Activated CD8-positive, alpha-beta memory T cell treated with anti-CD3 and anti-CD28 coated beads, Interleukin-2, amount 10 ng/mL, durations not matched to agents 7 days and 5 days (primary cell): ENCODE data around the gene ABCF2. TPM values are rescaled to one million over a fixed set of nuclear protein-coding genes. Genes with fewer than 3 reads are reported as not detected.

ENCODE experiments used
- ATAC-seq: fragments of 150-1000 bp; cut with Tn5 transposase; one replicate; pipeline ENCODE4 v1.10.0; 2021; ENCODE audit warnings: moderate library complexity
- CTCF ChIA-PET: fragments of 350-600 bp; sonication (Branson Sonifier 250); formaldehyde crosslinking; loops from one replicate; lab custom pipeline; 2021; ENCODE audit warnings: antibody characterized with exemption; lab: Charles Lee
- DNase-seq: peaks from one replicate; pipeline ENCODE4 v3.0.0-alpha.2; 2020
- H3K27ac Mint-ChIP-seq: one replicate; pipeline ENCODE4 v1.8.0; 2021; ENCODE audit warnings: mild to moderate bottlenecking, mixed read lengths
- H3K27me3 Mint-ChIP-seq: one replicate; pipeline ENCODE4 v1.8.0; 2021; ENCODE audit warnings: mixed read lengths
- H3K36me3 Mint-ChIP-seq: one replicate; pipeline ENCODE4 v1.8.0; 2021; ENCODE audit warnings: mild to moderate bottlenecking, mixed read lengths
- H3K4me1 Mint-ChIP-seq: one replicate; pipeline ENCODE4 v1.8.0; 2021; ENCODE audit warnings: mixed read lengths
- H3K4me3 Mint-ChIP-seq: one replicate; pipeline ENCODE4 v1.8.0; 2021; ENCODE audit warnings: mild to moderate bottlenecking, moderate library complexity, mixed read lengths
- H3K9me3 Mint-ChIP-seq: one replicate; pipeline ENCODE4 v1.8.0; 2022; ENCODE audit warnings: low read depth, mixed read lengths
- total RNA-seq, 2 experiments: library from RNA; stranded (reverse); gene quantifications; one replicate each; pipeline ENCODE4 v1.2.3, GENCODE V29; 2021

ABCF2 gene
- total RNA-seq, 2 experiments from 2014 or later: 37.8 to 47.3 TPM

DNA sequence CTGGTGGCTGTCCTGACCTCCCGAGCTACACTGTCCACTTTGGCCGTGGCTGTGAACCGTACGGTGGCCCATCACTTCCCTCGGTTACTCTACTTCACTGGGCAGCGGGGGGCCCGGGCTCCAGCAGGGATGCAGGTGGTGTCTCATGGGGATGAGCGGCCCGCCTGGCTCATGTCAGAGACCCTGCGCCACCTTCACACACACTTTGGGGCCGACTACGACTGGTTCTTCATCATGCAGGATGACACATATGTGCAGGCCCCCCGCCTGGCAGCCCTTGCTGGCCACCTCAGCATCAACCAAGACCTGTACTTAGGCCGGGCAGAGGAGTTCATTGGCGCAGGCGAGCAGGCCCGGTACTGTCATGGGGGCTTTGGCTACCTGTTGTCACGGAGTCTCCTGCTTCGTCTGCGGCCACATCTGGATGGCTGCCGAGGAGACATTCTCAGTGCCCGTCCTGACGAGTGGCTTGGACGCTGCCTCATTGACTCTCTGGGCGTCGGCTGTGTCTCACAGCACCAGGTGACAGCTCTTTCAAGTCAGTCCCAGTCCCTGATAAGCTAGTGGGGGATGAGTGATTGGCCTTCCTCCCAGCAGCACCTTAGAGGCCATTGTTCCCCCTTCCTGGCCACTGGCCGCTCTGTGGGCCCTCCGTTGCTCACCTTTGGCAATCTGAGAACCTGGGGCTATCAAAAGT, 8.2 kb upstream of the ABCF2 start:
- ATAC-seq (no peak), DNase-seq (no peak)
- CTCF ChIA-PET: interaction anchor here (4.7 kb wide), 1 partner anchor 9 kb away, joined by 47 read pairs; no protein-coding TSS in a partner anchor
- Mint-ChIP-seq H3K36me3 (peaks cover 14% of the 10 kb centered on the region), H3K27ac (no peak overlapping the region), H3K4me3 (no peak overlapping the region), H3K27me3 (no peaks in the 10 kb centered on the region), H3K9me3 (no peaks in the 10 kb centered on the region), H3K4me1 (peaks cover 25% of the 10 kb centered on the region)

DNA sequence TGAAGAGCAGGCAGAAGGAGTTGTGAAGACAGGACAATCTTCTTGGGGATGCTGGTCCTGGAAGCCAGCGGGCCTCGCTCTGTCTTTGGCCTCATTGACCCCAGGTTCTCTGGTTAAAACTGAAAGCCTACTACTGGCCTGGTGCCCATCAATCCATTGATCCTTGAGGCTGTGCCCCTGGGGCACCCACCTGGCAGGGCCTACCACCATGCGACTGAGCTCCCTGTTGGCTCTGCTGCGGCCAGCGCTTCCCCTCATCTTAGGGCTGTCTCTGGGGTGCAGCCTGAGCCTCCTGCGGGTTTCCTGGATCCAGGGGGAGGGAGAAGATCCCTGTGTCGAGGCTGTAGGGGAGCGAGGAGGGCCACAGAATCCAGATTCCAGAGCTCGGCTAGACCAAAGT, 6.8 kb upstream of the ABCF2 start:
- H3K4me1 Mint-ChIP-seq: peaks cover 25% of the 10 kb centered on the region
- H3K27ac Mint-ChIP-seq: peak overlapping the region; percentile 100
- no peaks in the 10 kb centered on the region for H3K9me3 Mint-ChIP-seq
- H3K36me3 Mint-ChIP-seq: peaks cover 12% of the 10 kb centered on the region
- H3K4me3 Mint-ChIP-seq: peak overlapping the region; percentile 100
- ATAC-seq (no peak), DNase-seq (no peak)
- H3K27me3 Mint-ChIP-seq: no peaks in the 10 kb centered on the region
- CTCF ChIA-PET: interaction anchor here (1.4 to 4.7 kb wide), 2 partner anchors 10 to 14 kb away, joined by 3 to 47 read pairs; no protein-coding TSS in a partner anchor

DNA sequence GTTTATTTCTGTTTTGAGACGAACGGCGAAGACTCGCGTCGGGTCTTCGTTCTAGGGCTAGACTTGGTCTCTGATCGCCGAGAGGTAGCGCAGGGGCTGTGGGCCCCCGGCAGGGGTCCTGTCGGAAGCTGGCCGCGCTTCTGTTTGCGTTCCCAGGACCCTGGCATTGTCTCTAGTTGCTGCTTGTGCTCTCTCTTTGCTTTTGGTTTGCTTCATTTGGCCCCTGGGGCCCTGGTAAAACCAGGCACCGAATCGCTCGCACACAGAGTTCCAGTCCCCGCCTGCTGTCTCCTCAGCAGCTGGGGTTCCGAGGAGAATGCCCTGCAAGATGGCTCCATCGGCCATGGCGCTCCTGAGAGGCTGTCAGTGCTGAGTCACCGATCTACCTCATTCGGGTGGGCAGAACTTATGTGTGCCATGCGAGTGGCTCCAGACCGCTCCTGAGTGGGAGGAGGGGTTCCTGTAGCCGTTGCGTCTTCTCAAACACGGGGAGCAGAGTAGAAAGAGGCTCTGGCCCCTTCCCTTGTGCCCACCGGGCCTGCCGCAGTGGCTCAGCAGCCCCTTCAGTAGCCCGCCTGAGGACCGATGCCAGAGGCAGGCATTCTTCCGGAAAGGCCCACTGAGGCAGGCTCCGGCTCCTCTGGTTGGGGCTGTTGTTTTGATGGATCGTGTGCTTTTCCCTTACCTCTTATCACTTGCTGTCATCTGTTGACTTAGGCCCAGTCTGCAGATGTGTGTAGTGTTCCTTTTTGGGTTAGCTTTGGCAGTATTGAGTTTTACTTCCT, 6.1 kb upstream of the ABCF2 start:
- ATAC-seq (peak; percentile 77), DNase-seq (peak; percentile 87)
- H3K4me3 Mint-ChIP-seq: peak overlapping the region; percentile 100
- H3K4me1 Mint-ChIP-seq: peaks cover 30% of the 10 kb centered on the region
- H3K9me3 Mint-ChIP-seq: no peaks in the 10 kb centered on the region
- CTCF ChIA-PET: interaction anchor here (0.8 to 4.7 kb wide), 7 partner anchors 11 to 270 kb away, joined by 3 to 47 read pairs (median 3); no protein-coding TSS in a partner anchor
- H3K27me3 Mint-ChIP-seq: no peaks in the 10 kb centered on the region
- H3K36me3 Mint-ChIP-seq: peaks cover 12% of the 10 kb centered on the region
- H3K27ac Mint-ChIP-seq: peak overlapping the region; percentile 100

DNA sequence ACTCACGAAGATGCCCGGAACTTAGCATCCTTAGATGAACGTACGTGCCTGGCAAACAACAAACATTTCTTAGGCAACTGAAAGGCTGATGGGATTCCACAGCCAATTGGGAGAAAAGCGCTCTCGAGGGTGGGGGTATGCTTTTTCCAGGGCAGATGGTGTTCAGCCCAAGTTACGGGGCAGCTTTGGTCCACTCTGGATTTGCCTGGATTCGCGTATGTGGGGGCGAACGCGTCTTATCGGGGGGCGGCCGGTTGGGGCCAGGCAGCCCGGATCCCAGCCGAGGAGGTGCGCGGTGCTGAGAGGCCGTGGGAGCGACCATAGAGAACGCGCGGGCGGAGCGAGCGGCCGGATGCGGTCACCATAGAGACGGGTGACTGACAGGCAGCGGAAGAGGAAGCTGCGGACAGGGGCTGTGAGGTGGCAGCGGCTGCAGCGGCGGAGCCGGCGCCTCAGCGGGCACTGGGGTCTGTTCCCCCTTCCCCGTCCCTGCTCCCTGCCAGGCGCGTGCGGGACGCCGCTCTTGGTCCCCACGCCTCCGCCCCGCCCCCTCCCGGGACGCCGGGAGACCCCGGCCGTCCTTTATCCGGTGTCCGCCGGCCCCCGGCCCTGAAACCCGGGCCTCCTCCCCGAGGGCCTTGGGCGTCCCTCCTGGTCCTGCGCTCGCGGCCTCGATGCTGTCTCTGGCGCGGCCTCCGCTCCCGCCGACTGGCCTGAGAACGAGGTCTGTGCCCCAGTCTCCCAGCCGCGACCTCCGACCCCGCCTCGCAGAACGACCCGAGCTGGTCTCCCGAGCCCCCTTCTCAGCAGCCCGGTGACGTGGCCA, 5.3 kb upstream of the ABCF2 start, which contains the start of gene CHPF2:
Gene CHPF2, plus strand, starts transcription at position 393 of the 826 bp plus-strand sequence. CDS start 1,529 bp downstream, outside the sequence.
- H3K27ac Mint-ChIP-seq: peak within 1 kb of the TSS; percentile 100
- DNase-seq (peak; percentile 96), ATAC-seq (peak; percentile 89)
- H3K9me3 Mint-ChIP-seq: no peaks in the 10 kb centered on the region
- CTCF ChIA-PET: interaction anchor here (0.8 to 4.7 kb wide), 8 partner anchors 12 to 270 kb away, joined by 3 to 47 read pairs (median 3); partner anchors contain the start of gene ABCB8
- H3K4me1 Mint-ChIP-seq: peaks cover 33% of the 10 kb centered on the region
- no peaks in the 10 kb centered on the region for H3K27me3 Mint-ChIP-seq
- peak within 1 kb of the TSS; percentile 100 for H3K4me3 Mint-ChIP-seq
- H3K36me3 Mint-ChIP-seq: peaks cover 12% of the 10 kb centered on the region

DNA sequence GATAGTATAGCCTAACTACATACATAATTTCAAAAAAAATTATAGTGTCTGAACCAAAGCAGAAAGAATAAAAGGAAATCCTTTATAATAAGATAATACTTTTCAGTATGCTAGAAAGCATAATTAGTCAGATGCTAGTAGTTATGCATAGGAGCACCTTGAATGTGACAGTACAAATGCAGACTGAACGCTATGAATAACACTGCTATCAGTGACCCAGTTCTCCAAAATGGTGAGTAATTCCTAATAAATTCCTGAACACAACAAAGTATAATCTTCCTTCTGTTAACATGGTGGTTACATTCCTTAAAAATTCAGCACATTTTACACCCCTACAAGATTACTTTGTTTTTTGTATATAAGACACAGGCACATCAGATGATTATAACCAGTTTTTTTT, 4.1 kb upstream of the ABCF2 start:
- H3K27me3 Mint-ChIP-seq: no peaks in the 10 kb centered on the region
- H3K27ac Mint-ChIP-seq: no peak overlapping the region
- no peaks in the 10 kb centered on the region for H3K9me3 Mint-ChIP-seq
- peaks cover 40% of the 10 kb centered on the region for H3K4me1 Mint-ChIP-seq
- CTCF ChIA-PET: interaction anchor here (4.7 kb wide), 1 partner anchor 13 kb away, joined by 47 read pairs; no protein-coding TSS in a partner anchor
- peaks cover 7% of the 10 kb centered on the region for H3K36me3 Mint-ChIP-seq
- no peak for ATAC-seq
- peak overlapping the region; percentile 100 for H3K4me3 Mint-ChIP-seq
- no peak for DNase-seq

DNA sequence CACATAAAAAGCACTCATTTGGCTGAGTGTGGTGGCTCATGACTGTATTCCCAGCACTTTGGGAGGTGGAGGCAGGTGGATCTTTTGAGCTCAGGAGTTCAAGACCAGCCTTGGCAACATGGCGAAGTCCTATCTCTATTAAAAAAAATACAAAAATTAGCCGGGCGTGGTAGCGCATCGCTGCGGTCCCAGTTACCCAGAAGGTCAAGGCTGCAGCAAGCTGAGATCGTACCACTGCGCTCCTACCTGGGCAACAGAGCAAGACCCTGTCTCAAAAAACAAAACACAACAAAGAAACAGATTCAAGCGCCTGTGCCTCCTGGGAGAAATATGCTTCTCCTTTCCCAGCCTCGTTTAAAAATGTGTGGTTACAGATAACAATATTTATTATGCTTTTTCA, 2.2 kb upstream of the ABCF2 start:
- no peaks in the 10 kb centered on the region for H3K9me3 Mint-ChIP-seq
- CTCF ChIA-PET: interaction anchor here (2.9 kb wide), 1 partner anchor 17 kb away, joined by 8 read pairs; no protein-coding TSS in a partner anchor
- no peak overlapping the region for H3K27ac Mint-ChIP-seq
- DNase-seq (no peak), ATAC-seq (no peak)
- H3K4me1 Mint-ChIP-seq: peaks cover 48% of the 10 kb centered on the region
- H3K4me3 Mint-ChIP-seq: no peak overlapping the region
- peaks cover 14% of the 10 kb centered on the region for H3K36me3 Mint-ChIP-seq
- no peaks in the 10 kb centered on the region for H3K27me3 Mint-ChIP-seq

DNA sequence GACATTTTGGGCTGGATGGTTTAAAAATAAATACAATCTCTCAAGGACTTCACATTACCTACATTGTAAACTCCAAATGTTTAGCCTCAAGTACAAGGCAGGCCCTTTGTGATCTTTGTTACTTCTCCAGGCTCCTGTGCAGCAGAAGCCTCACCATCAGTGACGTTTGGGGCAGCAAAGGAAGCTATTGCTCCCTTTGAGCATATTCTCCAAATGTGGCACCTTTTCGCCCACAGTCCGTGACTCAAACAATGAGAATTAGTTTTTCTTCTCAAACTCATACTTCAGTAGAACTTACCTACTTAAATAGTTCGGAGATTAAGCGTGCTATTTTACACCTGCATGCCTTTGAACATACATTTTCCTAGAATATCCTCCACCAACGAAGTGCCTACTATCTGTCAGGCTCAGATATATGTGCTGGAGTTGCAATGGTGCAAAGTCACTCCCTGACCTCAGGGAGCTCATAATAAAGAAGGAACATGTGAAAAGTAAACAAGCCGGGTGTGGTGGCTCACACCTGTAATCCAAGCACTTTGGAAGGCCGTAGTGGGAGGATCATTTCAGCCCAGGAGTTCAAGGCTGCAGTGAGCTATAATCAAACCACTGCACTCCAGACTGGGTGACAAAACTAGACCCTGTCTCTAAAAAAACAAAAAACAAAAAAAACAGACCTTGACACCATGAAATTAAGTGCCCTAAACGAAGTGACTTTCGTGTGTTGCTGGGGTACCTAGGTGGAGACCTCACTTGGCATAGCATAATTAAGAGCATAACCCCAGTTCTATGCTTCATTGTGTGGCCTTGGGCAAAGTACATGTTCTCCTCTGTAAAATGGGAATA, 1.2 kb upstream of the ABCF2 start:
- Mint-ChIP-seq H3K36me3 (peaks cover 17% of the 10 kb centered on the region), H3K9me3 (no peaks in the 10 kb centered on the region), H3K27ac (peak overlapping the region; percentile 92), H3K4me3 (peak overlapping the region; percentile 98), H3K27me3 (no peaks in the 10 kb centered on the region), H3K4me1 (peaks cover 39% of the 10 kb centered on the region)
- ATAC-seq: no peak
- CTCF ChIA-PET: interaction anchor here (0.7 to 6.2 kb wide), 7 partner anchors 16 to 200 kb away, joined by 3 to 47 read pairs (median 4); partner anchors contain the start of genes ABCB8 and GBX1
- DNase-seq: no peak

DNA sequence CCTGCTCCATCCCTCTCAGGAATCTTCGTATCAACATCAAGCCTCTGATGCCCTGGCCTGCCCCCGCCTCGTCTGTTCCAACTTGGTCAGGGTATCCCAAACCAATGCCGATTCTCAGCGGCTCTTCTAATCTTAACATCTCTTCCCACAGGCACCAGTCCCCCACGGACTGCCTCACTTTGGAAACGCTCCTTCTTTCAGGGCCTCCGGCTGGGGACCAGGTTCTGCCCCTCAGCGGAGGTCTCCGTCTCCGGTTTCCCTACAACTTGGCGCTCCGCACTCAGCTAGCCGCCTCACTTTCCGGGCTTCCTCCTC, 488 bp downstream of the ABCF2 start:
- no peak for DNase-seq
- Mint-ChIP-seq H3K9me3 (no peaks in the 10 kb centered on the region), H3K36me3 (peaks cover 21% of the 10 kb centered on the region), H3K4me3 (peak overlapping the region; percentile 98), H3K27me3 (no peaks in the 10 kb centered on the region), H3K27ac (peak overlapping the region; percentile 92), H3K4me1 (peaks cover 32% of the 10 kb centered on the region)
- ATAC-seq: no peak
- CTCF ChIA-PET: interaction anchor here (1.0 to 6.2 kb wide), 9 partner anchors 17 to 102 kb away, joined by 3 to 47 read pairs (median 4); partner anchors contain the start of gene GBX1

DNA sequence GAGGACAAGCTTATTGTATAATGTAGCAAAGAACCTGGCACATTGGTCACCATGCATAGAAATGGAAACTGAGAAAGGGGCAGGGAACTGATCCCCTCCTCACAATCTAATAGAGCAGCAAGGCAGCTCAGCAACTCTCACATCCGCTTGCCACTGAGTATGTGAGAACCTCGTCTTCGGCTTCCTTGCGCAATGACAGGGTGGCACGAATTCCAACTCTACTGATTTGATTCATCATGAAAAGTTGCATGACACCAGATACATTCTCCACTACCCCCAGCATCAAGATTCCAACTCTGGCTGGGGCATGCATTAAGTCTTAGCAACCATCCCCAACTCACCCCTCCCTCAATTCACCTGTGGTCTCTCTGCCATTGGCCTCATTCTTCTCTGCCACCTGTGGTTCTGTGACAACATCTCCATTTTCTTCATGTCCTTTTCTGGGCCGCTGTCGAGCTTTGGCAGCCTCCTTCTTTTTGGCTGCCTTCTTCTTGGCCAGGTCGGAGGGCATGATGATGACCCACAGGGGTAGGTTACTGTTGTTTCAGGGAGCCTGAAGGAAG, 976 bp downstream of the ABCF2 start:
- Mint-ChIP-seq H3K27me3 (no peaks in the 10 kb centered on the region), H3K9me3 (no peaks in the 10 kb centered on the region), H3K36me3 (peaks cover 22% of the 10 kb centered on the region), H3K27ac (peak overlapping the region; percentile 92), H3K4me1 (peaks cover 28% of the 10 kb centered on the region), H3K4me3 (peak overlapping the region; percentile 98)
- ATAC-seq: no peak
- CTCF ChIA-PET: interaction anchor here (1.2 to 6.2 kb wide), 5 partner anchors 18 to 102 kb away, joined by 3 to 47 read pairs (median 4); partner anchors contain the start of gene GBX1
- no peak for DNase-seq

DNA sequence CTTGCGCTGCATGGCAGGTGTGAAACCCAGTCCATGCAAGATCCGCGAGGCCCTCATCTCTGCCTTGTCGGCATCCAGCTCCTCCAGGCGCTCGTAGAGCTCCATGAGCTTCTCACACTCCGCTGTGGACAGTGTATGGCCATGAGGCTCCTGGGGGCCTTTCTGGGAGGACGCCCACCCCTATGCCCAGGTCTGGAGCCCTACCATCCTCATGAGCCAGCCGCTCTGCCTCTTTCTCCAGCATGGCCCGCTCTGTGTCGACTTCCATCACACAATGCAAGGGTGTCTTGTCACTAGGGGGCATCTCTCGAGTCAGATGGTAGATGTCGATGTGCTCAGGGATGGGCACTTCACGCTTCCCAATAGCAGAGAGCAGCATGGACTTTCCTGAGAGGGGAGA, 3.3 kb downstream of the ABCF2 start:
- no peaks in the 10 kb centered on the region for H3K9me3 Mint-ChIP-seq
- H3K36me3 Mint-ChIP-seq: peaks cover 31% of the 10 kb centered on the region
- no peaks in the 10 kb centered on the region for H3K27me3 Mint-ChIP-seq
- H3K4me1 Mint-ChIP-seq: peaks cover 28% of the 10 kb centered on the region
- no peak for DNase-seq
- no peak overlapping the region for H3K27ac Mint-ChIP-seq
- CTCF ChIA-PET: interaction anchor here (0.6 to 6.2 kb wide), 3 partner anchors 13 to 209 kb away, joined by 3 to 47 read pairs (median 3); no protein-coding TSS in a partner anchor
- no peak for ATAC-seq
- no peak overlapping the region for H3K4me3 Mint-ChIP-seq

DNA sequence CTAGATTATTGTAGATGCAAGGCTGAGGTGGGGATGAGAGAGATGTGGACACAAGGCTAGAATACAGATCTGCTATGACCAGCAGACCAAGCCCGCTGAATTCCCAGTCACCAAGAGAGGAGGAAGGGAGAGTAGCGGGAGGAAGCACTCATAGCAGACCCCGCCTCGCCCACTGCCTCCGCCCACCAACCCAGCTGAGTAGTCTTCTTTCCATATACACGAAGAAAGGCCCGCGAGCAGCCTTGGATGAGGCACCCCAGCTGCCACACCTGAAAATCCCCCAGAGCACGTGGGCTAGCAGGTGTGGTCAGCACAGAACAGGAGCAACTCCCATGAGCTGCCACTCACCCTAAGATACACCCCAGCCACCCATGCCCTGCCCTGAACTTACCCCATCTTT, 8.8 kb downstream of the ABCF2 start:
- no peaks in the 10 kb centered on the region for H3K4me1 Mint-ChIP-seq

More for the DNA sequence above, 8.8 kb downstream of the ABCF2 start:
- Mint-ChIP-seq H3K27me3 (no peaks in the 10 kb centered on the region), H3K4me3 (no peak overlapping the region), H3K27ac (no peak overlapping the region), H3K36me3 (peaks cover 38% of the 10 kb centered on the region), H3K9me3 (no peaks in the 10 kb centered on the region)
- no peak for DNase-seq
- ATAC-seq: no peak
- CTCF ChIA-PET: interaction anchor here (1.9 kb wide), 1 partner anchor 26 kb away, joined by 4 read pairs; no protein-coding TSS in a partner anchor
